HG03060 (cell line): Measurements from ENCODE around the gene FOXO3.

Experiments
- ATAC-seq: cut with Tn5 transposase; IDR thresholded peaks from one replicate; pipeline ENCODE4 v1.9.1; 2021; ENCODE audit warnings: low read depth, moderate number of reproducible peaks; ENCODE audit not compliant: unreplicated experiment

Gene FOXO3

DNA sequence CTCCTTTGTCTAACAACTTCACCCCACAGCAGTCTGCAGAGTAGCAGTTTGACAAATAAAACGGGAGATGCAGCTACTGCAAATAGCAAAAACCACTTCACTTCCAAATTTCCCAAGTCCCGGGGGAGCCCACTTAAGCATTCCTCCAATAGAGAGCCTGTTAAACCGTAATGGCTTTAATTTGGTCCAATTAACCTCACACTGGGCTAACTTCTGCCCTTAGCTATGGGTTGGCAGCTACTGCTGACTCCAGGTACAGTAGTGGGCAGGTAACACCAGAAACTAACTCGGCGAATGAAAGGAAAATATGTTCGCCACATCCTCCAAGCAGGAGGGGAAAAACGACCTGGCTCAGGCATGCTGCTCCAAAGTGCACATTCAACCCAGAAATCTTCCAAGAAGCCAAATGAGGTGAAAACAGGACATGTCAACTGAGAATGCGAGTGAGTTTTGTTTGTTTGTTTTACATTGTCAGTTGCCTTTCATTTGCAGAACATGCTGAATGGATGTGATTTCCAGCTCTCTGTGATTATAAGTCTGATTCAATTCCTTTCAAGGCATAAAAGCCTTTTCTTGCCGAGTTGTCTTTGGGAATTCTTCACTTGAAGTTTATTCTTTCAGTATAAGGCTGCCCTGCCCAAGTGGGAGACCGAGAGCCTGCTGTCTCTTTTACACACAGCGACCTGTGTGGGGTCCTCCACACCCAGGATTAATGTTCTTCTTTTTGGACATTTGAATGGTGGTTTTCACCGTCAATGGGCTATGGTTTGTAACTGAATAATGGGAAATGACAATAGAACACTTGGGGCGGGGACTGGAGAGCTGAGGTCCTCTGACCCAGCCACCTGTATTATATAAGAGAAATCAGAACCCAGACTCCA, 170.2 kb downstream of the FOXO3 start:
- ATAC-seq, result no peak

DNA sequence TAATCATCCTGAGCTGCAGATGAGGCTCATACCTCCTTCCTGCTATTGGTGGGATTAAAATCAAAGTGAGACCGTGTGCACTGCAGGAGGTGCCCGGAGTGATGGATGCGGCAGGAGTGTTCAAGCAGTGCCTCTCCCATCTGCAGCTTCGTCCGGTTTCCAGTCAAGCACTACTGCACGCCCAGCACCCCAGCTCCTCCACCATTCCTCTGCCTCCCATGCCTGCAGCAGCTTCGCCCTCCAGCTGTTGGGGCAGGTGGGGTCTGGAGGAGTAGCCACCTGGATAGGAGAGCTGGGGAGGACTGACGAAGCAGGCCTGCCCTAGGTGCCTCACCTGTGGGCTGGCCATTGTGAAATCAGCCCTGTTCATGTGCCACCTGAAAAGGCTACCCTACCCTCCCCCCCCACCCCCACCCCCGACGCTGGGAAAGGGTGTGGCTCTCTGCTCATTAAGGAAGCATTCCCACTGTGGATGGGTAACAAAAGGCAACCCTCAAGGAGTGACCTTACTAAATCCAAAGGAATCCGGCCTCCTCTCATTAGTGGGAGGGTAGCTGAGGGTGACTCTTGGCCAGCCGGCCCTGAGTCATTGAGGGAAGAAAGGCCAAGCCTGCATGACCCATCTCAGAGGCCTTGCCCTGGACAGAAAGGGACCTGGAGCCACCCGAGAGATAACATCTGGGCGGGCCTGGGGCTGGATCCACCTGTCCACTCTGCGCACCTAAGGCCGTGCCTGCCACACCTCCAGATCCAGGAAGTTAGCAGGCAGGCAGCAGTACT, 171.6 kb downstream of the FOXO3 start:
- ATAC-seq, result no peak

DNA sequence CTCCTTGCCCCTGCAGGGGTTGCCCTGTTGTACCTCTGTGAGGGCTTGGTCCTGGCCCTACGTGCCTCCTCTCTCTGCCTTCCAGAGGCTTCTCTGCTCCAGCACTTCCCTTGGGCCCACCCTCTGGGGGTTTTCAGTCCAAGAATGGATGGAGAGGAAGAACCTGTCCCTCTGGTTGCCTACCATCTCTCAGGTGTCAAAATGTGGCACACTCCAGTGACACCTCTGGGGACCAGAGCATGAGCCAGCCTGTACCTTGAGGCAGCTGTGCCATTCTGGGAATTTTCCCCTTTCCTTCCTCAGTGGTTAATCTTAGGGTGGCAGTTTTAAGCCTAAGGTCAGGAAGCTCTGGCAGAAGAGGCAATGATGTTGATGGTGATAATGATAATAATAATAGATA, 172.3 kb downstream of the FOXO3 start:
- no peak for ATAC-seq

DNA sequence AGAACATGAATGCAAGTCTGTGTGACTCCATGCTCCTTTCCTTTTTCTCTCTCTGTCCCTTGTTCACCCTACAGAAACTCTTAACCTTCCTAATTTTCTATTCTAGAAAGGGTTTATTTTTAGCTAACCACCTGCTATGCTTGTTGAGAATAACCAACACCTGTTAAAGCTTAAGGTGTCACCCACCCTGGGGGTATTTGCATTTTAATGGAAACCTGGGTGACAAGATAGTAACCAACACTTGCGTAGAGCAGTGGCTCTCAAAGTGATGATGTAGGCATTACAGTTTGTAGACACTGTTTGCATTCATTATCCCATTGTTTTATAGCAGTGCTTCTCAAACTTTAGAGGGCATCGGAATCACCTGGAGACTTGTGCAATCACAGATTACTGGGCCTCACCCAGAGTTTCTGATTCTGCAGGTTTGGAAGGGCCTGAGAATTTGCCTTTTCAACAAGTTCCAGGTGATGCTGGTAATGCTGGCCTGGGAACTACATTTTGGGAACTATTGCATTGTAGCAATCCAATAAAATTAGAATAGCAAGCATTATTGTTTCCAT, 173.1 kb downstream of the FOXO3 start:
- no peak for ATAC-seq
